Stimulated activated CD4-positive, alpha-beta T cell treated with anti-CD3 and anti-CD28 coated beads, Interleukin-4, amount 100 ng/mL, for 1 hour (primary cell): ENCODE data around the gene B4GALNT1.
A peak's percentile ranks its signal among the peaks of the same experiment; 100 is the strongest.
"Not testable (repeated sequence)": the region's sequence is repeated elsewhere in the genome, so short reads cannot be mapped to it uniquely, and the experiment has no call there.

Source experiments
- DNase-seq: peaks from one replicate; pipeline ENCODE4 v3.0.0-alpha.2; 2020

B4GALNT1 gene

DNA sequence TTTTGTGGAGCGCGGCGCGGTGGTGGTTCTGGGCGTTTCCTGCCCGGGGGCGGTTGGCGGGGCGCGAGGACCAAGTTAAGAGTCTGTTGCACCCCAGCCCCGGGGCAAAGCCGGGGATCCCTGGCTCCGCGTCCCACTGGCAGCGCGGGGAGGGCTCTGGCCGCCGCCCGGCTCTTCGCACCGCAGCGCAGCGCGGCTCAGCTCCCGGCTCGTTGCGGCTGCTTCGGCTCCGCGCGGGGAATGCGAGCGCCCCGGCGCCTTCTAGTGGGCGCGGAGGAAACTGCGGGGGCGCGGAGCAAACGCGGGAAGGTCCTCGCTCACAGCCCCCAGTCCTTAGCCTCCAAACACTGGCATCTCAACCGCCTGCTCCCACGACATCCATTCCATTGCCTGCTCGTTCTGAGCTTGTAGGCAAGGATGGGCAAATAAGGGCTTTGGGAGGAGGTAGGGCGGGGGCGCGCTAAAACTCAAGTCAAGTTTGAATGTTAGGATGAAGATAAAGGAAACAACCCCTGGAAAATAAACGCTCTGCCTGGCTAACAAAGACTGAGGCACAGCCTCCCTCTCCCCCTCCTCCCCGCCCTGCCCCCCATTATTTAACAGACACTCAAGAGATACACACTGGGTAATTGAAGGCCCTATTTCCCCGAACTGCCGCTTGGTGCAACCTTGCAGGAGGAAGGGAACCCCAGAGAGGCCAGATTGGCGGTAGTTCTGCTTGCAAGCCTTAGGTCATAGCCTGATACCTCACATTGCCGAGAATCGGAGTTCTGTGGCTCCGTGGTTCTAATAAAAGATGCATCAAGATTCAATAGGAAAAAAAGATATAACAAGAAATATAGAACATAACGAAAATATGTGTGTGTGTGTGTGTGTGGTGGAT is at the start of gene B4GALNT1:
B4GALNT1 (minus strand) TSS at position 244 of the 883 bp plus-strand sequence. CDS start 1,069 bp downstream, outside the sequence.
- peak; percentile 73 for DNase-seq

DNA sequence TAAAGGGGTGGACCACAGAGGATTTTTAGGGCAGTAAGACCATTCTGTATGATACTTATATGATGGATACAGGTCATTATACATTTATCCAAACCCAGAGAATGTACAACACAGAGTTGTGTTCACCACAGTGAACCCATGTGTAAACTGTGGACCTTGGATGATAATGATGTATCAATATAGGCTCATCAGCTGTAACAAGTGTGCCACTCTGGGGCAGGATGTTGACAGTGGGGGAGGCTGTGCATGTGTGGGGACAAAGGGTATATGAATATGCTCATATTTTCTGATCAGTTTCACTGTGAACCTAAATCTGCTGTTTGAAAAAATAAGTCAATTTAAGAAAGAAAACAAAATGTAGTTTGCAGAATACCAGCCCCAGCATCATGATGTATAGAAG is 46.7 kb upstream of the B4GALNT1 start:
- no peak for DNase-seq

DNA sequence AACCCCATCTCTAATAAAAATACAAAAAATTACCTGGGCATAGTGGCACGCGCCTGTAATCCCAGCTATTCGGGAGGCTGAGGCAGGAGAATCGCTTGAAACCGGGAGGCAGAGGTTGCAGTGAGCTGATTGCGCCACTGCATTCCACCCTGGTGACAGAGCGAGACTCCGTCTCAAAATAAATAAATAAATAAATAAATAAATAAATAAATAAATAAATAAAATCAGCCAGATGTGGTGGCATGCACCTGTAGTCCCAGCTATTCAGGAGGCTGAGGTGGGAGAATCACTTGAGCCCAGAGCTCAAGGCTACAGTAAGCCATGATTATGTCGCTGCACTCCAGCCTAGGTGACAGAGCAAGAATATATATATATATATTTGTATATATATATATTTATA is 44.9 kb upstream of the B4GALNT1 start:
- DNase-seq: not testable (repeated sequence)

DNA sequence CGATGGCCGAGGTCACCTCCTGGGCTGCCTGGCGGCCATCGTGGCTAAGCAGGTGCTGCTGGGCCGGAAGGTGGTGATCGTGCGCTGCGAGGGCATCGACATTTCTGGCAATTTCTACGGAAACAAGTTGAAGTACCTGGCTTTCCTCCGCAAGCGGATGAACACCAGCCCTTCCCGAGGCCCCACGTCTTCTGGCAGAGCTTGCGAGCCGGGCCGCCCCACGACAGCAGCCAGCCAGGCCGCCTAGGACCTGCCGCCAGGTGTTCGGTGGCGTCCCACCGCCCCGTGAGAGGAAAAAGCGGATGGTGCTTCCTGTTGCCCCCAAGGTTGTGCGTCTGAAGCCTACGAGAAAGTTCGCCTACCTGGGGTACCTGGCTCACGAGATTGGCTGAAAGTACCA is 41.7 kb upstream of the B4GALNT1 start:
- no peak for DNase-seq

DNA sequence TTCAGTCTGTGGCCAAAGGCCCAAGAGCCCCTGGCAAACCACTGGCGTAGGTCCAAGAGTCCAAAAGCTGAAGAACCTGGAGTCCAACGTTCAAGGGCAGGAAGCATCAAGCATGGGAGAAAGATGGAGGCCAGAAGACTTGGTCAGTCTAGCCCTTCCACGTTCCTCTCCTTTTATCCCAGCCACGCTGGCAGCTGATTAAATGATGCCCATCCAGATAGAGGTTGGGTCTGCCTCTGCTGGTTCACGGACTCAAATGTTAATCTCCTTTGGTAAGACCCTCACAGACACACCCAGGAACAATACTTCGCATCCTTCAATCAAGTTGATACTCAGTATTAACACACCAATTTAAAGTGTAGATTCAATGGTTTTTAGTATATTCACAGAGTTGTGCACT is 39.8 kb upstream of the B4GALNT1 start:
- DNase-seq: no peak

DNA sequence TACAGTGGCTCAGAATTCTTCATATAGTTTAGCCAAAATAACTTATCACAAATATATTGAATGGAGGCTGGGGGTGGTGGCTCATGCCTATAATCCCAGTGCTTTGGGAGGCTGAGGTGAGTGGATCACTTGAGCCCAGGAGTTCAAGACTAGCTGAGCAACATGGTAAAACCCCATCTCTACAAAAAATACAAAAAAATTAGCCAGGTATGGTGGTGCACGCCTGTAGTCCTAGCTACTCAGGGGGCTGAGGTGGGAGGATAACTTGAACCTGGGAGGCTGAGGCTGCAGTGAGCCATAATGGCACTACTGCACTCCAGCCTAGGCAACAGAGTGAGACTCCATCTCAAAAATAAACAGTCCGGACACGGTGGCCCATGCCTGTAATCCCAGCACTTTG is 38.8 kb upstream of the B4GALNT1 start:
- DNase-seq: not testable (repeated sequence)

DNA sequence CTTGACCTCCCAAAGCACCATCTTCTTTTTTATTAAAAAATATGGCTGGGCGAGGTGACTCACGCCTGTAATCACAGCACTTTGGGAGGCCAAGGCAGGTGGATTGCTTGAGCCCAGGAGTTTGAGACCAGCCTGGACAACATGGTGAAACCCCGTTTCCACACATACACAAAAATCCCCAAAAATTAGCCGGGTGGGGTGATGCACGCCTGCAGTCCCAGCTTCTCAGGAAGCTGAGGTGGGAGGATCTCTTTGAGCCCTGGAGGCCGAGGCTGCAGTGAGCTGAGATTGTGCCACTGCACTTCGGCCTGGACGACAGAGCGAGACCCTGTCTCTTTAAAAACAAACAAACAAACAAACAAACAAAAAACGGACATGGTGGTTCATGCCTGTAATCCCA is 36.7 kb upstream of the B4GALNT1 start:
- not testable (repeated sequence) for DNase-seq

DNA sequence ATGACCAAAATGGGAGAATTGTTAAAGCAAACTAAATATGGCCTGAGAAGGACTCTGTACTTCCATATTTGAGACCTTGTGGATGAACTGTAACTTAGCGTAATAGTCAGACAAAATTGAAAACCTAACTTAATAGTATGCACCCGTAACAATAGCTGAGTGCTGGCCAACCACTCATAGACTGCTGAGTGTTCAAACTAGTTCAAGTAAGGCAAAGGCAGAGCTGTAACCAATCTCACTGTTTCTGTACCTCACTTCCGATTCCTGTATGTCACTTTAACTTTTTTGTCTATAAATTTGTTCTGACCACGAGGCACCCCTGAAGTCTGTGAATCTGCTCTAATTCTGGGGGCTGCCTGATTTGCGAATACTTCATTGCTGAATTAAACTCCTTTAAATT is 33.9 kb upstream of the B4GALNT1 start:
- no peak for DNase-seq

DNA sequence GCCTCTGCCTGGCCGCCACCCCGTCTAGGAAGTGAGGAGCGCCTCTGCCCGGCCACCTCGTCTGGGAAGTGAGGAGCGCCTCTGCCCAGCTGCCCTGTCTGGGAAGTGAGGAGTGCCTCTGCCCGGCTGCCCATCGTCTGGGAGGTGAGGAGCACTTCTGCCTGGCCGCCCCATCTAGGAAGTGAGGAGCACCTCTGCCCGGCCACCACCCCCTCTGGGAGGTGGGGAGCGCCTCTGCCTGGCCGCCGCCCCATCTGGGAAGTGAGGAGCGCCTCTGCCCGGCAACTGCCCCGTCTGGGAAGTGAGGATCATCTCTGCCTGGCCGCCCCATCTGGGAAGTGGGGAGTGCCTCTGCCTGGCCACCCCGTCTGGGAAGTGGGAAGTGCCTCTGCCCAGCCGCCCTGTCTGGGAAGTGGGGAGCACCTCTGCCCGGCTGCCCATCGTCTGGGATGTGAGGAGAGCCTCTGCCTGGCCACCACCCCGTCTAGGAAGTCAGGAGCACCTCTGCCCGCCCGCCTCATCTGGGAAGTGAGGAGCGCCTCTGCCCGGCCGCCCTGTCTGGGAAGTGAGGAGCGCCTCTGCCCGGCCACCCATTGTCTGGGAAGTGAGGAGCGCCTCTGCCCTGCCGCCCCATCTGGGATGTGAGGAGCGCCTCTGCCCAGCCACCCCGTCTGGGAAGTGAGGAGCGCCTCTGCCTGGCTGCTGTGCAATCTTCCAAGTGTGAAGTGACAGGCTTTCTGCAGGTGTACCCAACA is 32.2 kb upstream of the B4GALNT1 start:
- not testable (repeated sequence) for DNase-seq

DNA sequence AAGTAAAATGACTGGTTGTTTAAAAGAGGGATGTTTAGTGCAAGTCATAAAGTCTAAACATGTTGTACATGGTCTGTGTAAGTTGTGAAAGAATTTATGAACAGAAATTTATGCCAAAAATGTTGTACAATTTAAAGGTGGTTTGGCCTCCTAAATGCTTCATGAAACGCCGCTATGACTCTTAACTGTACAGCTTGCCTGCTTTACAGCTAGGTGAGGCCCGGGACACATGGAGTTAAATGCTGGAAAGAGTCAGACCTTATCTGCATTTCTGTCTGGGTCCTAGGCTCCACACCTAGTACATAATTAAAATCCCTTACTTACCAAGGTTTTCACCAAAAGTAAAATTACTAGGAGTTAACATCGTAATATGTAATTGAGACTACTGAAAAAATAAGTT is 28.4 kb upstream of the B4GALNT1 start:
- no peak for DNase-seq

DNA sequence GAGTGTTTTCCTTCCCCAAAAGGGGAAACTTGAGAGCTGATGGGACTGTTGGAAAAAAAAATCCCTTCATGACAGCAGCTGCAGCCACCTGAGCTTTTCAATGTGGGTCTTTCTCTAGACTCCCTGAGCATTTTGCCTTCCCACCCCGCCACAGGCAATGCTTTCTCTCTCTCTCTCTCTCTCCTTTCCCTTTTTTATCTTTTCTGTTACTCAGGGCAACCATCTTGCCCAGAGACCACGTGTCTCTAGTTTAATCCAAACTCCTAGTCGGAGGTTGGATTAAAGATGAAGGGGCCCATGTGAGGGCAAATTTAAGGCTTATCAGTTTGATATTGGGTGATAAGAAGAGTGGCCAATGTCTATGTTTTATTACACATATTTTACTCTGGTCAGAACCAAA is 25.9 kb upstream of the B4GALNT1 start:
- DNase-seq: no peak

DNA sequence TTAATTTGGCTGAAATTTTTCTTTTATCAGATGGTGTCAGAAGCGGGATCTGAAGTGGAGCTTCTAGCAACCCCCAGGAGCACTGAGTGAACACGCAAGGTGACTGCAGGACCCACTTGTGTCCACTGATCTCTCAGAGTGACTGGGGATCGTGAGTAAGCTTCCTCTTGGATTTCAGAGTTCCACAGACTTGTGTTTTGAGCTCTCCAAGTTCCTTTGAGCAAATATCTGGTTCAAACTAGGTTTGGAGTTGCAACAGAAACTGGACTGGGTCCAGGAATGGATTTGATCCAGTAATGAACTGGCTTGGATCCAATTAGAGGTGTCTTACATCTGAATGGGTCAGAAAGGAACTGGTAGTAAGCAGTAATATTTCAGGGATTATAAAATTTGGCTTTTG is 24.7 kb upstream of the B4GALNT1 start:
- DNase-seq: no peak

DNA sequence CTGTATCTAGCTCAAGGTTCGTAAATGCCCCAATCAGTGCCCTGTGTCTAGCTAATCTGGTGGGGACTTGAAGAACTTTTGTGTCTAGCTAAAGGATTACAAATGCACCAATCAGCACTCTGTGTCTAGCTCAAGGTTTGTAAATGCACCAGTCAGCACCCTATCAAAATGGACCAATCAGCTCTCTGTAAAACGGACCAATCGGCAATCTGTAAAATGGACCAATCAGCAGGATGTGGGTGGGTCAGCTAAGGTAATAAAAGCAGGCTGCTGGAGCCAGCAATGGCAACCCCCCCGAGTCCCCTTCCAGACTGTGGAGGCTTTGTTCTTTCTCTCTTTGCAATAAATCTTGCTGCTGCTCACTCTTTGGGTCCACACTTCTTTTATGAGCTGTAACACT is 23.4 kb upstream of the B4GALNT1 start:
- not testable (repeated sequence) for DNase-seq

DNA sequence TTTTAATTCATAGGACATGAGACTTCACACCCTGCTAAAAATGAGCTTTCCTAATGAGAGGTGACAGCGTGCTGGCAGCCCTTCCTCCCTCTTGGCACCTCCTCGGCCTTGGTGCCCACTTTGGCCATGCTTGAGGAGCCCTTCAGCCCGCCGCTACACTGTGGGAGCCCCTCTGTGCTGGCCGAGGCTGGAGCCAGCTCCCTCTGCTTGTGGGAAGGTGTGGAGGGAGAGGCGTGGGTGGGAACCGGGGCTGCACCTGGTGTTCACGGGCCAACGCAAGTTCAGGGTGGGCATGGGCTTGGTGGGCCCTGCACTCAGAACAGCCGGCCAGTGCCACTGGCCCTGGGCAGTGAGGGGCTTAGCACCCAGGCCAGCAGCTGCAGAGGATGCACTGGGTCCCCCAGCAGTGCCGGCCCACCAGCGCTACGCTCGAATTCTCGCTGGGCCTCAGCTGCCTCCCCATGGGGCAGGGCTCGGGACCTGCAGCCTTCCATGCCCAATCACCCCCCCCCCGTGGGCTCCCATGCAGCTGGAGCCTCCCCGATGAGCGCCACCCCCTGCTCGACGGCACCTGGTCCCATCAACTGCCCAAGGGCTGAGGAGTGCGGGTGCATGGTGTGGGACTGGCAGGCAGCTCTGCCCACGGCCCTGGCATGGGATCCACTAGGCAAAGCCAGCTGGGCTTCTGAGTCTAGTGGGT is 22.7 kb upstream of the B4GALNT1 start:
- no peak for DNase-seq

DNA sequence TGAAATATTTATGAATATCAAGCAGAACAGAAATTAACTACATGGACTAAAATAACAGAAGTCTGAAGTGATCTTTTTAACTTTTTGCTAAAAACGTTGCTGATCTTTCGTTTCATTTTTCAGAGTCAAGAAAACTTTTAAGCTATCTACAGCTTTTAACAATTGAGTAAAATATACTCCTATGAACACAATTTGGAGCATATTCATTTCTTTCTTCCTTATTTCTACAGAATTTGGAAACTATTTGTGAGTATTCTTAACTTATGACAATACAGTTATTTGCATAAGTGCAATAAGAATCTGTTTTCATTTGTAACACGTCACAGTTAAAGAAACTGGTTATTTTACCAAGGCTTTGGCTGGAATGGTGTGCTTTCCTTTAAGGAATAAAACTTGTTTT is 21.0 kb upstream of the B4GALNT1 start:
- no peak for DNase-seq

DNA sequence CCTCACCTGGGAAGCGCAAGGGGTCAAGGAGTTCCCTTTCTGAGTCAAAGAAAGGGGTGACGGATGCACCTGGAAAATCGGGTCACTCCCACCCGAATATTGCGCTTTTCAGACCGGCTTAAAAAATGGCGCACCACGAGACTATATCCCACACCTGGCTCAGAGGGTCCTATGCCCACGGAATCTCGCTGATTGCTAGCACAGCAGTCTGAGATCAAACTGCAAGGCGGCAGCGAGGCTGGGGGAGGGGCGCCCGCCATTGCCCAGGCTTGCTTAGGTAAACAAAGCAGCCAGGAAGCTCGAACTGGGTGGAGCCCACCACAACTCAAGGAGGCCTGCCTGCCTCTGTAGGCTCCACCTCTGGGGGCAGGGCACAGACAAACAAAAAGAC is 13.7 kb upstream of the B4GALNT1 start:
- not testable (repeated sequence) for DNase-seq

DNA sequence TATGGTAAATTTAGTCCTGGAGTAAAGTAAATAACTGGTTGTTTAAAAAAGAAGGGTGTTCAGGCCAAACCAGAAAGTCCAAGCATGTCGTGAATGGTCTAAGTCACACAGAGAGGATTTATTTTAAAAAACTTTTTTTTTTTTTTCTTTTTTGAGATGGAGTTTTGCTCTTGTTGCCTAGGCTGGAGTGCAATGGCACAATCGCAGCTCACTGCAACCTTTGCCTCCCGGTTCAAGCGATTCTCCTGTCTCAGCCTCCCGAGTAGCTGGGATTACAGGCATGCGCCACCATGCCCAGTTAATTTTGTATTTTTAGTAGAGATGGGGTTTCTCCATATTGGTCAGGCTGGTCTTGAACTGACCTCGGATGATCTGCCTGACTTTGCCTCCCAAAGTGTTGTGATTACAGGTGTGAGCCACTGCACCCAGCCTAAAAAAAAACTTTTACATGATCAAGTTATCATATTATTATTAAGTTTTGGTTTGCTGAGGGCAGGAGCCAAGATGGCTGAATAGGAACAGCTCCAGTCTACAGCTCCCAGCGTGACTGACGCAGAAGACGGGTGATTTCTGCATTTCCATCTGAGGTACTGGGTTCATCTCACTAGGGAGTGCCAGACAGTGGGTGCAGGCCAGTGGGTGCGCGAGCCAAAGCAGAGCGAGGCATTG is 13.1 kb upstream of the B4GALNT1 start:
- DNase-seq: not testable (repeated sequence)

DNA sequence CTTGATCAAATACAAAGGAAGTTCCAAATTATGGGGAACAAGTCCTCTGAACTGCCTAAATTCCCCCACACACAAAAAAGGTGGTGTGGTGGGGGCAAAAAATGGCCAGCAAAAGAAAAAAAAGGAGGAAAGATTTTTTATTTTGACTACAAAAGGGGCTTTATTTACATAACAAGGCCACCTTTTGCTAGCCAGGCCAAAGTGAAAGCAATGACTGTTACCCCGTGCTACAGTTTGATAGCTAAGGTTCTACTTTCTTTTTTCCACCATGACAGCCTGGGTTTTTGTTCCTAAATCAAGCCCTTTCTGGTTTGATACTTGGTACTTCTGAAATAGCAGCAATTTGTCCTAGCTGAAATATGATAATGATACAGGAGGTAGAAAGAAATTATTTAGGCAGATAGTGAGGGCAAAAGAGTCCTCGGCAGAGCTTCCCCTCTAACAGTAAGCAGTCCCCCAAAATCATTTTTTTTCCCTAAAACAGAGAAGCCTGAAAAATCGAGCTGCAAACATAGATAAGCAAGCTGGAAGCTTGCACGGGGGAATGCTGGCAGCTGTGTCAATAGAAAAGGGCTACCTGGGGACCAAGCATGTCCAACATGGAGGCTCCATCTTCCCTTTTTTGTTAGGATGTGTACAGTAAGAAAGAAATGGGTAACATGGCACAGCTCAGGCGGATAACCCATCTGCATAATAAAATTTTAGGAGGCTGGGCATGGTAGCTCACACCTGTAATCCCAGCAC is 8.9 kb upstream of the B4GALNT1 start:
- DNase-seq: no peak

DNA sequence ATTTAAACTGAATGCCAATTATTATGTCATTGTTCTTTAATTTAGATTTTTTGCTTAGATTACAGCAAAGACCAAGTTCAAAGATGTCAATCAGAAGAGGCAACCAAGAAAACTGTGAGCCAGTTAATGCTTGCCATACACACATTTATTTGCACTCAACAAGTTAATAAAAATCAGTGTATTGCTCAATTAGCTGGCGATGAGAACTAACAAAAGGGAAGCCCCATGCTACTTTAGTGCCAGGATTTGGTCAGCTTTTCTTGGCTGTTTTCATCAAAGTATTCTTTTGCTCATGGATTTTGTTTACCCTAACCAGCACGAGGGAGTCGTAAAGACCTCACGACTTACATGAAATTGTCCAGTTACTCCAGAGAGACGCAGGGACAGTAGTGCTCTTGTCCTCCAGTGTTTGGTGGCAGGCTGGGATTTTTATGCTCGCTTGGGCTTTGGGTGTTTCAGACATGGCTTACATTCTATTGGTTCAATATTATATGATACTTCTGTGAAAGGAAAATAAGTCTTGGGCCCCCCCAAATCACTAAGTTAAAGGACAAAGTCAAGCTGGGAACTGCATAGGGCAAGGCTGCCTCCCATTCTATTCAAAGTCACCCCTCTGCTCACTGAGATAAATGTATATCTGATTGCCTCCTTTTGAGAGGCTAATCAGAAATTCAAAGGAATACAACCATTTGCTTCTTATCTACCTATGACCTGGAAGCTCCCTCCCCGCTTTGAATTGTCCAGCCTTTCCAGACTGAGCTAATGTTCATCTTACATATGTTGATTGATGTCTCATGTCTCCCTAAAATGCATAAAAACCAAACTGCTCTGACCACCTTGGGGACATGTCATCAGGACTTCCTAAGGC is 7.4 kb upstream of the B4GALNT1 start:
- no peak for DNase-seq

DNA sequence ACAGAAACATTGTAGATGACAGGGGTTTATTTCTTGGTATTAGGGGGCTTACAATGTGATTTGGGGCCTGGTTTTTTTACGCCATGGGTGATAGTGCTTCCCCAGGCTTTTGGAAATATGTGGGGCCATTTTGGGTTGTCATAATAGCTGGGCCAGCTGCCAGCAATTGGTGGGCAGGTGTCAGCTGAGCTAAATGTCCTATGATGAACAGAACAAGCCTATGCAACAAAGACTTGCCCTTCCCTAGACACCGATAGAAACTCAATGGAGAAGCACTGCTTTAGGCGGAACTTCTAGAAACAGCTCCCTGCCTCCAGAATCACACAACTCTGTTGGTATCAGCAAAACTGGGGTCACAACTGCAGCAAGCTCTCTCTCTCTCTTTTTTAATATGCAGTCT is 5.1 kb upstream of the B4GALNT1 start:
- no peak for DNase-seq

DNA sequence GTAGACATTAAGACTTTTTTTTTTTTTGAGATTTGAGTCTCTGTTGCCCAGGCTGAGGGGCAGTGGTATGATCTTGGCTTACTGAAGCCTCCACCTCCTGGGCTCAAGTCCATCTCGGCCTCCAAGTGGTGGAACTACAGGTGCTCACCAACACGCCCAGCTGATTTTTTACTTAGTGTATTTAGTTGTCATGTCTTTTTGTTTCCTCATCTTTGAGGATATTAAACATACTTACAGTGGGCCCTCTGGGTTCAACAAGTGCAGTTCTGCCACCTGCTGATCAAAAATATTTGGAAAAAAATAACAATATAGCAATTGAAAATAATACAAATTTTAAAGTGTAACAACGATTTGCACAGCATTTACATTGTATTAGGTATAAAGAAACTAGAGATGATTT is 4.4 kb upstream of the B4GALNT1 start:
- no peak for DNase-seq
